SK-N-SH (cell line): ENCODE data around the gene ADGRG3. TPM values are rescaled to one million over a fixed set of nuclear protein-coding genes. Genes with fewer than 3 reads are reported as not detected.
A peak's percentile ranks its signal among the peaks of the same experiment; 100 is the strongest.

Experiments used
- CTCF ChIA-PET: fragments of 300-600, 350-600 bp; formaldehyde crosslinking; extraction: SDS; loops from one replicate; lab custom pipeline; 2021; lab: Yijun Ruan, JAX
- POLR2A ChIA-PET: fragments of 350-600 bp; sonication (Branson Sonifier 250); formaldehyde crosslinking; extraction: SDS; loops from one replicate; lab custom pipeline; 2020; ENCODE audit warnings: antibody characterized with exemption, inconsistent platforms; lab: Yijun Ruan, JAX
- DNase-seq: peaks from one replicate; pipeline ENCODE4 v3.0.0; 2012
- H2AFZ ChIP-seq: fragments of 200-600 bp; sonication (generic); 2 replicates; pipeline ENCODE4 v1.8.1; 2016; ENCODE audit warnings: antibody characterized with exemption, mild to moderate bottlenecking, low read depth
- H3F3A ChIP-seq: fragments of 200-600 bp; sonication (generic); replicated peaks from 2 replicates; pipeline ENCODE3; 2016; ENCODE audit warnings: antibody characterized with exemption, mild to moderate bottlenecking; ENCODE audit not compliant: insufficient read depth
- H3K27ac ChIP-seq, 2 experiments: fragments of 200-500 bp in 1 of 2; fragments of 200-600 bp in 1 of 2; sonication (Bioruptor generic) in 1 of 2; sonication (generic), shearing (Covaris generic) in 1 of 2; 2 replicates each; pipeline versions ENCODE4 v1.5.1 to v1.6.1; 2014 to 2016; ENCODE audit warnings: low read depth in 2 of 2, inconsistent platforms in 1 of 2, low read length in 1 of 2, mild to moderate bottlenecking in 1 of 2, mixed read lengths in 1 of 2
- H3K27me3 ChIP-seq: fragments of 200-600 bp; sonication (generic), shearing (Covaris generic); 2 replicates; pipeline ENCODE4 v1.6.1; 2016; ENCODE audit warnings: mixed run types; ENCODE audit not compliant: insufficient read depth
- H3K36me3 ChIP-seq, 2 experiments: fragments of 200-500 bp in 1 of 2; fragments of 200-600 bp in 1 of 2; sonication (Bioruptor generic) in 1 of 2; sonication (generic) in 1 of 2; replicated peaks in 1 of 2; 2 replicates each; pipeline versions ENCODE3 to v1.5.1; 2014 to 2016; ENCODE audit warnings: low read length in 1 of 2, mild to moderate bottlenecking in 1 of 2; ENCODE audit not compliant: insufficient read depth in 2 of 2, control insufficient read depth in 1 of 2
- H3K4me1 ChIP-seq, 2 experiments: fragments of 200-500 bp in 1 of 2; fragments of 200-600 bp in 1 of 2; sonication (Bioruptor generic) in 1 of 2; sonication (generic), shearing (Covaris generic) in 1 of 2; 2 replicates each; pipeline versions ENCODE4 v1.5.1 to v1.6.1; 2014 to 2016; ENCODE audit warnings: low read depth in 1 of 2, low read length in 1 of 2, mixed run types in 1 of 2; ENCODE audit not compliant: insufficient read depth in 2 of 2, control insufficient read depth in 1 of 2
- H3K4me2 ChIP-seq: fragments of 200-600 bp; sonication (generic), shearing (Covaris generic); 2 replicates; pipeline ENCODE4 v1.6.1; 2017; ENCODE audit warnings: mixed run types
- H3K4me3 ChIP-seq, 2 experiments: fragments of 200-500 bp in 1 of 2; fragments of 200-600 bp in 1 of 2; sonication (Bioruptor generic) in 1 of 2; sonication (generic), shearing (Covaris generic) in 1 of 2; 2 replicates each; pipeline versions ENCODE4 v1.5.1 to v1.8.1; 2014 to 2016; ENCODE audit warnings: low read depth in 2 of 2, inconsistent platforms in 1 of 2, low read length in 1 of 2, mild to moderate bottlenecking in 1 of 2, mixed read lengths in 1 of 2, moderate library complexity in 1 of 2
- H3K79me2 ChIP-seq: fragments of 200-600 bp; sonication (generic); 2 replicates; pipeline ENCODE4 v1.8.1; 2017; ENCODE audit warnings: mild to moderate bottlenecking; ENCODE audit not compliant: insufficient read depth
- H3K9ac ChIP-seq: fragments of 200-600 bp; sonication (generic); 2 replicates; pipeline ENCODE4 v1.6.1; 2017; ENCODE audit warnings: mixed run types
- H3K9me2 ChIP-seq: fragments of 200-600 bp; sonication (generic); 2 replicates; pipeline ENCODE4 v1.6.1; 2017; ENCODE audit warnings: mixed run types
- H3K9me3 ChIP-seq: fragments of 200-600 bp; sonication (generic); 2 replicates; pipeline ENCODE4 v1.6.1; 2017; ENCODE audit warnings: mixed run types, mild to moderate bottlenecking, moderate library complexity
- H4K20me1 ChIP-seq: fragments of 200-600 bp; sonication (generic); 2 replicates; pipeline ENCODE4 v1.6.1; 2017; ENCODE audit warnings: mild to moderate bottlenecking, mixed run types; ENCODE audit not compliant: insufficient read depth
- ELF1 ChIP-seq: IDR thresholded peaks from 2 replicates; pipeline ENCODE4 v1.4.0; 2012
- EP300 ChIP-seq, 2 experiments: IDR thresholded peaks; 2 replicates each; pipeline versions ENCODE4 v1.4.0 to v1.6.1; 2012; ENCODE audit warnings: borderline replicate concordance in 1 of 2, low read depth in 1 of 2, low read length in 1 of 2
- FOSL2 ChIP-seq: IDR thresholded peaks from 2 replicates; pipeline ENCODE4 v1.4.0; 2012; ENCODE audit warnings: low read depth, mild to moderate bottlenecking, moderate library complexity, borderline replicate concordance
- FOXJ3 ChIP-seq: sonication (generic); formaldehyde crosslinking; IDR thresholded peaks from 2 replicates; pipeline ENCODE4 v1.5.1; 2020; ENCODE audit warnings: mild to moderate bottlenecking, missing genetic modification reagents
- GABPA ChIP-seq: IDR thresholded peaks from 2 replicates; pipeline ENCODE4 v1.4.0; 2012; ENCODE audit warnings: low read depth, mild to moderate bottlenecking
- JUND ChIP-seq: IDR thresholded peaks from 2 replicates; pipeline ENCODE4 v1.4.0; 2012
- MEF2A ChIP-seq: IDR thresholded peaks from 2 replicates; pipeline ENCODE4 v1.4.0; 2012; ENCODE audit warnings: low read depth, borderline replicate concordance
- MXI1 ChIP-seq: IDR thresholded peaks from 2 replicates; pipeline ENCODE4 v1.6.1; 2012; ENCODE audit warnings: mild to moderate bottlenecking, low read depth, low read length, improper control_type of control experiment
- NFIC ChIP-seq: IDR thresholded peaks from 2 replicates; pipeline ENCODE4 v1.4.0; 2012; ENCODE audit warnings: borderline replicate concordance
- NRF1 ChIP-seq: IDR thresholded peaks from 2 replicates; pipeline ENCODE4 v1.6.1; 2012; ENCODE audit warnings: low read depth, mild to moderate bottlenecking, low read length
- RCOR1 ChIP-seq: fragments of 150-350 bp; IDR thresholded peaks from 2 replicates; pipeline ENCODE4 v1.6.1; 2017; ENCODE audit warnings: antibody characterized with exemption, low read length
- ZBTB33 ChIP-seq: IDR thresholded peaks from 2 replicates; pipeline ENCODE4 v1.4.0; 2012; ENCODE audit warnings: low read depth, borderline replicate concordance
- WGBS: methylation state at CpG from one replicate; pipeline ENCODE4 v1.1.6; 2017; ENCODE audit warnings: low lambda C conversion rate; 5-methylcytosine and 5-hydroxymethylcytosine counted together
- polyA plus RNA-seq, 3 experiments: library from polyadenylated mRNA; depleted of rRNA; stranded (reverse); fragments of >200 nt; gene quantifications; 2 replicates each; pipeline ENCODE4 v1.2.3, GENCODE V29; 2012
- TF ChIP-seq, protein P1 (sequence below): IDR thresholded peaks from 2 replicates; pipeline ENCODE4 v1.6.1; 2012; ENCODE audit warnings: mild to moderate bottlenecking, low read depth, low read length, moderate library complexity

ADGRG3 gene
- polyA plus RNA-seq, 1 of the 3 experiments (the other 2 are of a cell fraction): not detected

DNA sequence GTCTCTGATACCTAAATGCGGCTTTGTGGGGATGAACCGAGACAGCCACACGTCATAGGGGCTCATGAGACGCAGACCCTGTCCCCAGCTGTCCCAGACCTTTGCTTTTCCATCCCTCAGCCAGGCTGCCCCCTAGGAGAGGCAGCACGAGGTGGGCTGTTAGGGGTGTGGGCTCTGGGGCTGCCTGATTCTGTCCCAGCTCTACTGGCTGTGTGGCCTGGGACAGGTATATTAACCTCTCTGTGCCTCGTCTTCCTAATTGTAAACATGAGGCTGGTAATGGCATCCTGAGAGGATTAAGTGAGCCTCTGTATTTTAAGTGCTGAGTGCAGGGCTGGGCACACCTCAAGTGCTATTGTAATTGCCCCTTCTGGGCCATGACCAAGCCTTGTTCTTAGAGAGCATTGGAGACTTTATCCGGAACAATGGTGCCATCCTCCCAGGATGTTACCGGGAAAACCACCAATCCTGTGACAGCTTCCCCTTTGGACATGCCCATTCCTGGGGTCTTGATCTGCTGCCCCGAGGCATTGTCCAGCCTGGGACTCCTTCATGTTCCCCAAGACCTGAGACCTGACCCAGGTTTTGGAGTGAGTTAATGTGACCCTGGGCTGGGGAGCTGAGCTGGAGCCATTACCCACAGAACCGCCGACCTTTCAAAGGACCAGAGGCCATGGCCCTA lies 34.6 kb upstream of the ADGRG3 start:
- DNase-seq: no peak
- ChIA-PET POLR2A (no interaction called here), CTCF (interaction anchor here (0.9 to 8.5 kb wide), 5 partner anchors 12 to 57 kb away, joined by 3 to 101 read pairs (median 4); no protein-coding TSS in a partner anchor)
- no peak overlapping the region for H3K27ac ChIP-seq
- H3K4me1 ChIP-seq: peaks cover 9 to 24% of the 10 kb centered on the region in 2 experiments; a peak in 3 of 4 replicates
- no peaks in the 10 kb centered on the region for H4K20me1 ChIP-seq
- H3F3A ChIP-seq: no peaks in the 10 kb centered on the region
- no peaks in the 10 kb centered on the region for H3K36me3 ChIP-seq
- H2AFZ ChIP-seq: no peak overlapping the region
- peak overlapping the region; percentile 14; the same call in 1 of the 2 replicates for H3K4me2 ChIP-seq
- WGBS: 89% methylated on average over 5 of the region's 11 CpGs
- H3K4me3 ChIP-seq: no peak overlapping the region
- no peak overlapping the region for H3K9ac ChIP-seq
- H3K27me3 ChIP-seq: no peaks in the 10 kb centered on the region
- H3K79me2 ChIP-seq: no peaks in the 10 kb centered on the region
- H3K9me3 ChIP-seq: no peaks in the 10 kb centered on the region
- no peak for TF ChIP-seq FOSL2
- TF ChIP-seq NRF1: no peak
- no peak for TF ChIP-seq GABPA
- no peak for TF ChIP-seq JUND
- TF ChIP-seq MXI1: no peak
- TF ChIP-seq EP300 (IDR thresholded peaks at IDR 0.05; ENCODE audit: borderline replicate concordance in 1 of 2, low read depth in 1 of 2, low read length in 1 of 2): no peak
- TF ChIP-seq NFIC: no peak
- TF ChIP-seq RCOR1: no peak
- no peak for TF ChIP-seq ZBTB33
- no peak for TF ChIP-seq FOXJ3 (CRISPR knock-in tag)
- TF ChIP-seq MEF2A: no peak
- TF ChIP-seq ELF1: no peak
- TF ChIP-seq, protein P1, sequence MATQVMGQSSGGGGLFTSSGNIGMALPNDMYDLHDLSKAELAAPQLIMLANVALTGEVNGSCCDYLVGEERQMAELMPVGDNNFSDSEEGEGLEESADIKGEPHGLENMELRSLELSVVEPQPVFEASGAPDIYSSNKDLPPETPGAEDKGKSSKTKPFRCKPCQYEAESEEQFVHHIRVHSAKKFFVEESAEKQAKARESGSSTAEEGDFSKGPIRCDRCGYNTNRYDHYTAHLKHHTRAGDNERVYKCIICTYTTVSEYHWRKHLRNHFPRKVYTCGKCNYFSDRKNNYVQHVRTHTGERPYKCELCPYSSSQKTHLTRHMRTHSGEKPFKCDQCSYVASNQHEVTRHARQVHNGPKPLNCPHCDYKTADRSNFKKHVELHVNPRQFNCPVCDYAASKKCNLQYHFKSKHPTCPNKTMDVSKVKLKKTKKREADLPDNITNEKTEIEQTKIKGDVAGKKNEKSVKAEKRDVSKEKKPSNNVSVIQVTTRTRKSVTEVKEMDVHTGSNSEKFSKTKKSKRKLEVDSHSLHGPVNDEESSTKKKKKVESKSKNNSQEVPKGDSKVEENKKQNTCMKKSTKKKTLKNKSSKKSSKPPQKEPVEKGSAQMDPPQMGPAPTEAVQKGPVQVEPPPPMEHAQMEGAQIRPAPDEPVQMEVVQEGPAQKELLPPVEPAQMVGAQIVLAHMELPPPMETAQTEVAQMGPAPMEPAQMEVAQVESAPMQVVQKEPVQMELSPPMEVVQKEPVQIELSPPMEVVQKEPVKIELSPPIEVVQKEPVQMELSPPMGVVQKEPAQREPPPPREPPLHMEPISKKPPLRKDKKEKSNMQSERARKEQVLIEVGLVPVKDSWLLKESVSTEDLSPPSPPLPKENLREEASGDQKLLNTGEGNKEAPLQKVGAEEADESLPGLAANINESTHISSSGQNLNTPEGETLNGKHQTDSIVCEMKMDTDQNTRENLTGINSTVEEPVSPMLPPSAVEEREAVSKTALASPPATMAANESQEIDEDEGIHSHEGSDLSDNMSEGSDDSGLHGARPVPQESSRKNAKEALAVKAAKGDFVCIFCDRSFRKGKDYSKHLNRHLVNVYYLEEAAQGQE: no peak
- H3K9me2 ChIP-seq: no peaks in the 10 kb centered on the region
